ENCODE data around the gene CAMK2B.

The CAMK2B gene

DNA sequence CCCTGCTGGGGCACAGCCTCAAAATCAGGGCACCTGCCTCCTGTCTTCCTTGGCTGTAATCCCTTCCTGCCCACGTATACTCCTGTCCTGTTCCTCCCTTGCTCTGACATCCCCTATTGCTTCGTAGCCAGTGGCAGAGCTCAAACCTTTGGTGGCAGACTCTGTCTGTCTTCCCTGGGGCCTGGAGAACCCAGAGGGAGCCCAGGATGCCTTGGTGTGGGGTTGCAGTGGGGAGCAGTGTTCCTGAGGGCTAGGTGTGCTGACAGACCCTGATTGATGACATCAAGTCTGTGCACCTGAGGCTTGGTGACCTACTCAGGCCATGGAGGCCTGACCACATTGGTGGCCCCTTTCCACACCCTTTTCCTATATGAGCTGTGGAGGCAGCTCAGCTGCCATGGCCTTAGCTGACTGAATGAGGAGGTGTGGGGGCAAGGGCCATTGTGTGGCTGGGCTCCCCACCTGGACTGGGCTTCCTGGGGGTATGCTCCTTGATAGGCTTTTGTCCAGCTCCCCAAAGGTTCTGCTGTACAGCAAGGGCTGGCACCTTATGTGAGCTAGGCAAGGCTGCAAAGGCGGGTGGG, 130.7 kb downstream of the CAMK2B start:
- no peaks in the 10 kb centered on the region for H3K27me3 ChIP-seq (ENCODE audit: insufficient read depth, low read length, poor library complexity, severe bottlenecking)
- no peaks in the 10 kb centered on the region for H3K9me3 ChIP-seq (ENCODE audit: insufficient read depth, low read depth, low read length)
- H3F3A ChIP-seq (ENCODE audit: low read depth): no peaks in the 10 kb centered on the region
- H3K79me2 ChIP-seq (ENCODE audit: insufficient read depth, low read length): no peaks in the 10 kb centered on the region
- H2AFZ ChIP-seq (ENCODE audit: low read length): no peak overlapping the region
- no peak overlapping the region for H3K4me3 ChIP-seq (ENCODE audit: low read length, poor library complexity, severe bottlenecking)
- no peak overlapping the region for H3K4me2 ChIP-seq (ENCODE audit: low read depth, low read length, poor library complexity, severe bottlenecking)
- no peaks in the 10 kb centered on the region for H3K9me2 ChIP-seq (replicated peaks; ENCODE audit: low read depth, low read length)
- H3K9ac ChIP-seq (ENCODE audit: low read depth, low read length, poor library complexity, severe bottlenecking): no peak overlapping the region
- no peak for TF ChIP-seq EZH2phosphoT487 (IDR thresholded peaks at IDR 0.05; ENCODE audit: borderline replicate concordance)
- TF ChIP-seq, protein P1, sequence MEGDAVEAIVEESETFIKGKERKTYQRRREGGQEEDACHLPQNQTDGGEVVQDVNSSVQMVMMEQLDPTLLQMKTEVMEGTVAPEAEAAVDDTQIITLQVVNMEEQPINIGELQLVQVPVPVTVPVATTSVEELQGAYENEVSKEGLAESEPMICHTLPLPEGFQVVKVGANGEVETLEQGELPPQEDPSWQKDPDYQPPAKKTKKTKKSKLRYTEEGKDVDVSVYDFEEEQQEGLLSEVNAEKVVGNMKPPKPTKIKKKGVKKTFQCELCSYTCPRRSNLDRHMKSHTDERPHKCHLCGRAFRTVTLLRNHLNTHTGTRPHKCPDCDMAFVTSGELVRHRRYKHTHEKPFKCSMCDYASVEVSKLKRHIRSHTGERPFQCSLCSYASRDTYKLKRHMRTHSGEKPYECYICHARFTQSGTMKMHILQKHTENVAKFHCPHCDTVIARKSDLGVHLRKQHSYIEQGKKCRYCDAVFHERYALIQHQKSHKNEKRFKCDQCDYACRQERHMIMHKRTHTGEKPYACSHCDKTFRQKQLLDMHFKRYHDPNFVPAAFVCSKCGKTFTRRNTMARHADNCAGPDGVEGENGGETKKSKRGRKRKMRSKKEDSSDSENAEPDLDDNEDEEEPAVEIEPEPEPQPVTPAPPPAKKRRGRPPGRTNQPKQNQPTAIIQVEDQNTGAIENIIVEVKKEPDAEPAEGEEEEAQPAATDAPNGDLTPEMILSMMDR (conservative IDR thresholded peaks at IDR 0.05; ENCODE audit: low read length): no peak
- H3K4me1 ChIP-seq (ENCODE audit: insufficient read depth, low read length, poor library complexity, severe bottlenecking): peaks cover 5% of the 10 kb centered on the region
- no peaks in the 10 kb centered on the region for H3K36me3 ChIP-seq (ENCODE audit: insufficient read depth, low read length)
- no peaks in the 10 kb centered on the region for H4K20me1 ChIP-seq (ENCODE audit: insufficient read depth, low read length, poor library complexity, severe bottlenecking)

DNA sequence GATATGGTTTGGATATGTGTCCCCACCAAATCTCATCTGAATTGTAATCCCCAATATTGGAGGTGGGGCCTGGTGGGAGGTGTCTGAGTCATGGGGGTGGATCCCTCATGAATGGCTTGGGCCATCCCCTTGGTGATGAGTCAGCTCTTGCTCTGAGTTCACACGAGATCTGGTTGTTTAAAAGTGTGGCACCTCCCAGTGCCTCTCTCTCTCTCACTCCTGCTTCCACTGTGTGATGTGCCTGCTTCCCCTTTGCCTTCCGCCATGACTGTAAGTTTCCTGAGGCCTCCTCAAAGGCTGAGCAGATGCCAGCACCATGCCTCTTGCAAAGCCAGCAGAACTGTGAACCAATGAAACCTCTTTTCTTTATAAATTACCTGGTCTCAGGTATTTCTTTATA, 131.3 kb downstream of the CAMK2B start:
- H3K9me2 ChIP-seq (replicated peaks; ENCODE audit: low read depth, low read length): no peaks in the 10 kb centered on the region
- TF ChIP-seq, protein P1 (conservative IDR thresholded peaks at IDR 0.05; ENCODE audit: low read length): no peak
- no peak for TF ChIP-seq EZH2phosphoT487 (IDR thresholded peaks at IDR 0.05; ENCODE audit: borderline replicate concordance)
- H3F3A ChIP-seq (ENCODE audit: low read depth): no peaks in the 10 kb centered on the region
- H3K4me2 ChIP-seq (ENCODE audit: low read depth, low read length, poor library complexity, severe bottlenecking): no peak overlapping the region
- H3K4me3 ChIP-seq (ENCODE audit: low read length, poor library complexity, severe bottlenecking): no peak overlapping the region
- H3K27me3 ChIP-seq (ENCODE audit: insufficient read depth, low read length, poor library complexity, severe bottlenecking): no peaks in the 10 kb centered on the region
- no peaks in the 10 kb centered on the region for H4K20me1 ChIP-seq (ENCODE audit: insufficient read depth, low read length, poor library complexity, severe bottlenecking)
- H3K9me3 ChIP-seq (ENCODE audit: insufficient read depth, low read depth, low read length): no peaks in the 10 kb centered on the region
- H3K4me1 ChIP-seq (ENCODE audit: insufficient read depth, low read length, poor library complexity, severe bottlenecking): peaks cover 5% of the 10 kb centered on the region
- H3K36me3 ChIP-seq (ENCODE audit: insufficient read depth, low read length): no peaks in the 10 kb centered on the region
- no peak overlapping the region for H3K9ac ChIP-seq (ENCODE audit: low read depth, low read length, poor library complexity, severe bottlenecking)
- no peaks in the 10 kb centered on the region for H3K79me2 ChIP-seq (ENCODE audit: insufficient read depth, low read length)
- no peak overlapping the region for H2AFZ ChIP-seq (ENCODE audit: low read length)

DNA sequence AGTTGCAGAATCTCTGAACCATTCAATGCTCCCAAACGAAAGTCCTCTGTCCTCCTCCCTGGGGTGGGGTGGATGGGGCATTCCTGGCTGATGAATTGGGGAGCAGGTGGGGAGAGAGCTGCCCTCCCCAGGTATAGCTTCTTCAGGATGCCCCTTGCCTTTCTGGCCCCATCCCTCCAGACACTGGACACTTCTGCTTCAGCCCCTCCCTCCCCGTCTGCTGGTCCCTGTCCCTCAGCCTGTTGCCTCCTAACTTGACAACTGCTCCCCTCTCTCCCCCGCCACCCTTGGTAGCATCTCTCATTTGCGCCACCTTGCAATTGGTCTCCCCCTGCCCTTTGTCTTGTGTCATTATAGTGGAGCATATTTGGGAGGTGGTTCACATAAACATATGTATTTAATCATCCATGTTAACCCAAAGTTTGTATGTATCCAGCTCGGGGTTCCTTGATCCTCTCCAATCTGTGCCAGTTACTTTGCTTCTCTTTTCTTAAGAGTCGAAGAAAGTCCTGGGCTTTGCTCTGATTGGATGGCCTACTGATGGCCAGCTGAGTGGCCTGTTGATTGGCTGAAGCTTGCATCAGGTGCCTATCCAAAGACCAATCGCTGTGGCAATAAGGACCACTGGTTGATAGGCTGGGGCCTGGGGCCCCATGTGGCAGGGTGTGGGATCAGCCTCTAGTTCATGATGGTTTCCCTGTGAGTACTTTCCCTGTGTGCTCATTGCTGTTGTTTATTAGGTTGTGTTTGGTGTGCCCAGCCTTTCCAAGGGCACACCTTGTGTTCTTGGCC, 132.2 kb downstream of the CAMK2B start:
- Histone ChIP-seq H3K4me2 (ENCODE audit: low read depth, low read length, poor library complexity, severe bottlenecking) (no peak overlapping the region), H3K27me3 (ENCODE audit: insufficient read depth, low read length, poor library complexity, severe bottlenecking) (no peaks in the 10 kb centered on the region), H3K9me3 (ENCODE audit: insufficient read depth, low read depth, low read length) (no peaks in the 10 kb centered on the region), H3K4me3 (ENCODE audit: low read length, poor library complexity, severe bottlenecking) (no peak overlapping the region), H4K20me1 (ENCODE audit: insufficient read depth, low read length, poor library complexity, severe bottlenecking) (no peaks in the 10 kb centered on the region), H3K4me1 (ENCODE audit: insufficient read depth, low read length, poor library complexity, severe bottlenecking) (peaks cover 5% of the 10 kb centered on the region), H3F3A (ENCODE audit: low read depth) (no peaks in the 10 kb centered on the region), H3K9me2 (replicated peaks; ENCODE audit: low read depth, low read length) (no peaks in the 10 kb centered on the region), H3K79me2 (ENCODE audit: insufficient read depth, low read length) (no peaks in the 10 kb centered on the region), H3K36me3 (ENCODE audit: insufficient read depth, low read length) (no peaks in the 10 kb centered on the region), H2AFZ (ENCODE audit: low read length) (no peak overlapping the region), H3K9ac (ENCODE audit: low read depth, low read length, poor library complexity, severe bottlenecking) (no peak overlapping the region)
- TF ChIP-seq, protein P1 (conservative IDR thresholded peaks at IDR 0.05; ENCODE audit: low read length): no peak
- no peak for TF ChIP-seq EZH2phosphoT487 (IDR thresholded peaks at IDR 0.05; ENCODE audit: borderline replicate concordance)

Measured in Loucy (cell line).